ENCODE data around the gene NOXRED1.

The NOXRED1 gene

DNA sequence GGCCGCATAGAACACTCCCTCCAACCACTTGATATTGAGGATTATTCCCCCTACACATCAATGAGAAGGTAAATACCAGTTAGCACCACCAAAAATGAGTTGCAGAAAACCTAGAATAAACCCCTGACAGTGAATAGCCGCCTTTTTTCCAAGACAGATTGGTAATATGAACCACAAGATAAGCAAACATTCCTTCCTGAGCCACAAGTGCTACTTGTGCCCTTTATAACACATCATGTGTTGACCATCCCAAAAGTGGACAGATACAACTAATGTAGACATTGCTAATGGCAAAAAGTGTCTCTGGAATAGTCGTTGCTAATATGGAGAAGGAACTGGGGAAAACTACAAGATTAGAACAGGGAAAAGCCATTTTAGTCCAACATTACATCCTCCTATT, 17.2 kb downstream of the NOXRED1 start:
- H3K36me3 ChIP-seq (replicated peaks) = no peaks in the 10 kb centered on the region
- no peak overlapping the region for H3K4me3 ChIP-seq (ENCODE audit: low read depth, low read length)
- no peak overlapping the region for H3K27ac ChIP-seq
- in situ Hi-C loops (cut with HindIII; ENCODE audit: low pct_ligation_motif_present, low sequenced_read_pairs) = no loop called here
- no peak for DNase-seq
- TF ChIP-seq, protein P1, sequence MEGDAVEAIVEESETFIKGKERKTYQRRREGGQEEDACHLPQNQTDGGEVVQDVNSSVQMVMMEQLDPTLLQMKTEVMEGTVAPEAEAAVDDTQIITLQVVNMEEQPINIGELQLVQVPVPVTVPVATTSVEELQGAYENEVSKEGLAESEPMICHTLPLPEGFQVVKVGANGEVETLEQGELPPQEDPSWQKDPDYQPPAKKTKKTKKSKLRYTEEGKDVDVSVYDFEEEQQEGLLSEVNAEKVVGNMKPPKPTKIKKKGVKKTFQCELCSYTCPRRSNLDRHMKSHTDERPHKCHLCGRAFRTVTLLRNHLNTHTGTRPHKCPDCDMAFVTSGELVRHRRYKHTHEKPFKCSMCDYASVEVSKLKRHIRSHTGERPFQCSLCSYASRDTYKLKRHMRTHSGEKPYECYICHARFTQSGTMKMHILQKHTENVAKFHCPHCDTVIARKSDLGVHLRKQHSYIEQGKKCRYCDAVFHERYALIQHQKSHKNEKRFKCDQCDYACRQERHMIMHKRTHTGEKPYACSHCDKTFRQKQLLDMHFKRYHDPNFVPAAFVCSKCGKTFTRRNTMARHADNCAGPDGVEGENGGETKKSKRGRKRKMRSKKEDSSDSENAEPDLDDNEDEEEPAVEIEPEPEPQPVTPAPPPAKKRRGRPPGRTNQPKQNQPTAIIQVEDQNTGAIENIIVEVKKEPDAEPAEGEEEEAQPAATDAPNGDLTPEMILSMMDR (IDR thresholded peaks at IDR 0.05; ENCODE audit: low read depth, low read length, missing control alignments) = no peak
- H3K27me3 ChIP-seq (replicated peaks) = no peaks in the 10 kb centered on the region

DNA sequence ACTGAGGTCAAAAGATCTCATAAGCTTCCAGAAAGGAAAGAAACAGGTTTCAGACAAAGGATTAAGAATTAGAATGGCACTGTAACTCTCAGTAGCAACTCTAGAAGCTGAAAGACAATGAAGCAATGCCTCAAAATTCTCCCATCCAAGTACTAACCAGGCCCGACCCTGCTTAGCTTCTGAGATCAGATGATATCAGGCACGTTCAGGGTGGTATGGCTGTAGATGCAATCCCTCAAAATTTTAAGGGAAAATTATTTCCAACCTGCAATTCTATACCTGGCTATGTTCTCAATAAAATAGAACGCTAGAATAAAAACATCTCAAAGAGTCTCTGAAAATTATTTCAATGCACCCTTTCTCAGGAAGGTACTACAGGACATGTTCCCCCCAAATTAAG, 19.6 kb downstream of the NOXRED1 start:
- Histone ChIP-seq H3K36me3 (replicated peaks) (no peaks in the 10 kb centered on the region), H3K27me3 (replicated peaks) (no peaks in the 10 kb centered on the region), H3K4me3 (ENCODE audit: low read depth, low read length) (no peak overlapping the region), H3K27ac (no peak overlapping the region)
- DNase-seq = no peak
- in situ Hi-C loops (cut with HindIII; ENCODE audit: low pct_ligation_motif_present, low sequenced_read_pairs) = no loop called here
- TF ChIP-seq, protein P1 (IDR thresholded peaks at IDR 0.05; ENCODE audit: low read depth, low read length, missing control alignments) = no peak

DNA sequence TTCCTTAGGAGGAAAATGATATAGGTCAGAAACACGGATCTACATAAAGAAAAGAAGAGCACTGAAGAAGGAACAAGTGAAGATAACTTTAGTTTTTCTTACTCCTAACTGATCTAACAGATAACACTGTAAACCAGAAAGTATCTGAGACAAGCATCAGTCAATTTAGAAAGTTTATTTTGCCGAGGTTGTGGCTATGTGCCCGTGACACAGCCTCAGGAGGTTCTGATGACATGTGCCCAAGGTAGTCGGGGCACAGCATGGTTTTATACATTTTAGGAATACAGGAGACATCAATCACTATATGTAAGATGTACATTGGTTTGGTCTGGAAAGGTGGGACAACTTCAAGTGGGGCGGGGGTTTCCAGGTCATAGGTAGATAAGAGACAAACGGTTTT, 23.1 kb downstream of the NOXRED1 start:
- no peak overlapping the region for H3K4me3 ChIP-seq (ENCODE audit: low read depth, low read length)
- no peak for DNase-seq
- in situ Hi-C loops (cut with HindIII; ENCODE audit: low pct_ligation_motif_present, low sequenced_read_pairs) = no loop called here
- no peaks in the 10 kb centered on the region for H3K27me3 ChIP-seq (replicated peaks)
- TF ChIP-seq, protein P1 (IDR thresholded peaks at IDR 0.05; ENCODE audit: low read depth, low read length, missing control alignments) = no peak
- no peaks in the 10 kb centered on the region for H3K36me3 ChIP-seq (replicated peaks)
- H3K27ac ChIP-seq = no peak overlapping the region

DNA sequence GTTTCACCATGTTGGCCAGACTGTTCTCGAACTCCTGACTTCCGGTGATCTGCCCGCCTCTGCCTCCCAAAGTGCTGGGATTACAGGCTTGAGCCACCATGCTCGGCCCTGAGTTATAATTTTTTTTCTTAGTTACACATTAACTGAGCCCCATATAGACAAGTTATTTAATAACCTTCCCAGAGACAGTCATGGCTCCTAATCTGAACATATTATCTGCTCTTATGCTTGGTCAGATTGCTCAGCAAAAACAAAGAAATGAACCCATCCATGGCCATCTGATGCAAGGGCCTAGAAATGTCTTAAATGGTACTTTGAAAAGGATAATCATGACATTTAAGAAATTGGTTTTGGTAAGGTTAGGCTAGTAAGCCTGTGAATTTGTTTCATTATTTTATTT, 33.1 kb downstream of the NOXRED1 start:
- H3K27ac ChIP-seq = no peak overlapping the region
- no peak for DNase-seq
- H3K4me3 ChIP-seq (ENCODE audit: low read depth, low read length) = no peak overlapping the region
- no peaks in the 10 kb centered on the region for H3K27me3 ChIP-seq (replicated peaks)
- in situ Hi-C loops (cut with HindIII; ENCODE audit: low pct_ligation_motif_present, low sequenced_read_pairs) = no loop called here
- H3K36me3 ChIP-seq (replicated peaks) = no peaks in the 10 kb centered on the region
- TF ChIP-seq, protein P1 (IDR thresholded peaks at IDR 0.05; ENCODE audit: low read depth, low read length, missing control alignments) = no peak

- no peaks in the 10 kb centered on the region for H3K36me3 ChIP-seq (replicated peaks)
- in situ Hi-C loops (cut with HindIII; ENCODE audit: low pct_ligation_motif_present, low sequenced_read_pairs) = no loop called here
- no peak overlapping the region for H3K4me3 ChIP-seq (ENCODE audit: low read depth, low read length)
- no peak overlapping the region for H3K27ac ChIP-seq
- TF ChIP-seq, protein P1 (IDR thresholded peaks at IDR 0.05; ENCODE audit: low read depth, low read length, missing control alignments) = no peak
- DNase-seq = no peak
- H3K27me3 ChIP-seq (replicated peaks) = no peaks in the 10 kb centered on the region
Observed at GRCh38 chr14:77378701-77379100, 44.6 kb downstream of the NOXRED1 start.

GRCh38 chr14:77377502-77377844, 45.9 kb downstream of the NOXRED1 start:
- H3K36me3 ChIP-seq (replicated peaks) = no peaks in the 10 kb centered on the region
- in situ Hi-C loops (cut with HindIII; ENCODE audit: low pct_ligation_motif_present, low sequenced_read_pairs) = no loop called here
- peak overlapping the region; percentile 89 for H3K4me3 ChIP-seq (ENCODE audit: low read depth, low read length)
- TF ChIP-seq, protein P1 (IDR thresholded peaks at IDR 0.05; ENCODE audit: low read depth, low read length, missing control alignments) = no peak
- H3K27me3 ChIP-seq (replicated peaks) = no peaks in the 10 kb centered on the region
- H3K27ac ChIP-seq = peak overlapping the region; percentile 73
- DNase-seq = no peak
